Nephron progenitor cell (in vitro differentiated cells): ENCODE measurements around the gene EVC.

ENCODE experiments used
- DNase-seq: peaks from one replicate; pipeline ENCODE4 v3.0.0; 2021
- H3K27ac Mint-ChIP-seq: 2 replicates; pipeline ENCODE4 v1.8.0; 2021; ENCODE audit warnings: mild to moderate bottlenecking, moderate library complexity, mixed read lengths
- H3K27me3 Mint-ChIP-seq: 2 replicates; pipeline ENCODE4 v1.8.0; 2021; ENCODE audit warnings: mild to moderate bottlenecking, low read depth, mixed read lengths; ENCODE audit not compliant: poor library complexity
- H3K36me3 Mint-ChIP-seq: 2 replicates; pipeline ENCODE4 v1.8.0; 2021; ENCODE audit warnings: low read depth, mixed read lengths
- H3K4me1 Mint-ChIP-seq: 2 replicates; pipeline ENCODE4 v1.8.0; 2021; ENCODE audit warnings: mixed read lengths
- H3K4me3 Mint-ChIP-seq: 2 replicates; pipeline ENCODE4 v1.8.0; 2021; ENCODE audit warnings: mild to moderate bottlenecking, moderate library complexity, mixed read lengths
- H3K9me3 Mint-ChIP-seq: 2 replicates; pipeline ENCODE4 v1.8.0; 2021; ENCODE audit warnings: mild to moderate bottlenecking, moderate library complexity, mixed read lengths
- TF ChIP-seq, protein P1 (sequence below): fragments of 200-600 bp; sonication (generic); IDR thresholded peaks from 2 replicates; pipeline ENCODE4 v1.5.0; 2021; ENCODE audit warnings: antibody characterized with exemption

Gene EVC

GRCh38 chr4:5713861-5714260 lies 2.9 kb downstream of the EVC start:
- Mint-ChIP-seq H3K4me3 (no peak overlapping the region), H3K9me3 (peaks cover 37% of the 10 kb centered on the region), H3K4me1 (peaks cover 37% of the 10 kb centered on the region), H3K36me3 (peaks cover 62% of the 10 kb centered on the region), H3K27ac (no peak overlapping the region), H3K27me3 (peaks cover 21% of the 10 kb centered on the region)
- TF ChIP-seq, protein P1, sequence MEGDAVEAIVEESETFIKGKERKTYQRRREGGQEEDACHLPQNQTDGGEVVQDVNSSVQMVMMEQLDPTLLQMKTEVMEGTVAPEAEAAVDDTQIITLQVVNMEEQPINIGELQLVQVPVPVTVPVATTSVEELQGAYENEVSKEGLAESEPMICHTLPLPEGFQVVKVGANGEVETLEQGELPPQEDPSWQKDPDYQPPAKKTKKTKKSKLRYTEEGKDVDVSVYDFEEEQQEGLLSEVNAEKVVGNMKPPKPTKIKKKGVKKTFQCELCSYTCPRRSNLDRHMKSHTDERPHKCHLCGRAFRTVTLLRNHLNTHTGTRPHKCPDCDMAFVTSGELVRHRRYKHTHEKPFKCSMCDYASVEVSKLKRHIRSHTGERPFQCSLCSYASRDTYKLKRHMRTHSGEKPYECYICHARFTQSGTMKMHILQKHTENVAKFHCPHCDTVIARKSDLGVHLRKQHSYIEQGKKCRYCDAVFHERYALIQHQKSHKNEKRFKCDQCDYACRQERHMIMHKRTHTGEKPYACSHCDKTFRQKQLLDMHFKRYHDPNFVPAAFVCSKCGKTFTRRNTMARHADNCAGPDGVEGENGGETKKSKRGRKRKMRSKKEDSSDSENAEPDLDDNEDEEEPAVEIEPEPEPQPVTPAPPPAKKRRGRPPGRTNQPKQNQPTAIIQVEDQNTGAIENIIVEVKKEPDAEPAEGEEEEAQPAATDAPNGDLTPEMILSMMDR, result no peak
- DNase-seq, result no peak

DNA sequence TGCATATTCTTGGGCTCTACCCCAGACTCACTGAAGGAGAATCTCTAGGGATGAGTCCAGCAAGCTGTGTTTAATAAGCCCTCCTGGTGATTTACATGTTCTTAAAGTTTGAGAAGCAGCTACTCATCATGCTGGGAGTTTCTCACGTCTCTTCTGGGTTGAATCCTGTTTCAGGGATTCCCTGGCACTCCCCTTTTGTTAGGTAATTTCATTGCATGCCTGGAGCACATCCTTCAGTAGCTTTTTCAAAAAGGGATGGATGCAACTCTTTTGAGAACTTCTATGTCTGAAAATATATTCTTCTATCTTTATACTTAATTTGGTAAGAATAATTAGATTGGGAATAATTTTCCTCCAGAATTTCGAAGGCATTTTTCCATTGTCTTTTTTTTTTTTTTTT lies 4.4 kb downstream of the EVC start:
- Mint-ChIP-seq H3K27ac (no peak overlapping the region), H3K9me3 (peaks cover 37% of the 10 kb centered on the region), H3K27me3 (peaks cover 14% of the 10 kb centered on the region), H3K36me3 (peaks cover 74% of the 10 kb centered on the region), H3K4me3 (no peak overlapping the region), H3K4me1 (peaks cover 36% of the 10 kb centered on the region)
- DNase-seq, result no peak
- TF ChIP-seq, protein P1, result no peak

DNA sequence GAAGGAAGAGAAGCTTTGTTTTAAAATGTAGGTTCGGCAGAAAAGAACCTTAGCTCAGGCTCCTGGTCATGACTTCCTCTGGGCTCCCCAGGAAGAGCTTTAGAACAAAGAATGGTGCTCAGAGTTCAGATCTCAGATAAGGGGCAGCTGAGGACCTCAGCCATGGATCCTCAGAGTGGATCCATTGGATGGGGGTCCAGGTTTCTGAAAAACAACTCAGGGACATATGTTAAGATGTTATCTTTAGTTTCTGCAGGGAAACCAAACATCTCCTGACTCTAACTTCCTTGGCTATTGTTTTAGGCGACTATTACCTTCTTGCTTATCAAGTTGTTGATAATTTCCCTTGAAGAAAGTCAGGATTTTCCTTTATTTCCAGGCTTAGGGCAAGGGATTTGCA lies 5.4 kb downstream of the EVC start:
- H3K27me3 Mint-ChIP-seq, result peaks cover 14% of the 10 kb centered on the region
- TF ChIP-seq, protein P1, result no peak
- H3K4me3 Mint-ChIP-seq, result no peak overlapping the region
- peaks cover 30% of the 10 kb centered on the region for H3K4me1 Mint-ChIP-seq
- H3K9me3 Mint-ChIP-seq, result peaks cover 37% of the 10 kb centered on the region
- H3K36me3 Mint-ChIP-seq, result peaks cover 81% of the 10 kb centered on the region
- no peak for DNase-seq
- no peak overlapping the region for H3K27ac Mint-ChIP-seq

- DNase-seq, result no peak
- Mint-ChIP-seq H3K36me3 (peaks cover 74% of the 10 kb centered on the region), H3K4me3 (no peak overlapping the region)
These were observed 6.6 kb downstream of the EVC start for GRCh38 chr4:5717449-5718158.

DNA sequence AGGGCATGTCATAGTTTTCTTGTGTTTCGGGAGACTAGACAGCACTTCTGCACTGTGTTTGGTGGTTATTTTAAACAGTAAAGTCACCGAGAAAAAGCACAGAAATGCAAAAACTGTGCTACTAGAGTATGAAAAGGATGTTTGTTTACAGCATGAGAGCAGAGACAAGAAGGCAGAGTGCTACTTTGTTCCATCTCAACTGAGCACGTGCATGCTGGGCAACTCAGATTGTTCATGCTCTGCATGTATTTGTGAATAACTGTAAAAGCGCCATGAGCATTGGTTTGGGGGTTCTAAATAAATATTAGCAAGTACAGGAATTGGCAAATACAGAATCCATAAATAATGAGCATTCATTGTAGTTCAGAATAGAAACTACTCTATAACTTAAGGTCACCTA lies 7.4 kb downstream of the EVC start:
- H3K4me1 Mint-ChIP-seq, result peaks cover 18% of the 10 kb centered on the region
- peaks cover 70% of the 10 kb centered on the region for H3K36me3 Mint-ChIP-seq
- TF ChIP-seq, protein P1, result no peak
- H3K4me3 Mint-ChIP-seq, result no peak overlapping the region
- no peak overlapping the region for H3K27ac Mint-ChIP-seq
- peaks cover 3% of the 10 kb centered on the region for H3K27me3 Mint-ChIP-seq
- peaks cover 37% of the 10 kb centered on the region for H3K9me3 Mint-ChIP-seq
- DNase-seq, result no peak

More at GRCh38 chr4:5717449-5718158, 6.6 kb downstream of the EVC start:
- TF ChIP-seq, protein P1, result no peak
- H3K27ac Mint-ChIP-seq, result no peak overlapping the region
- H3K27me3 Mint-ChIP-seq, result peaks cover 6% of the 10 kb centered on the region
- peaks cover 20% of the 10 kb centered on the region for H3K4me1 Mint-ChIP-seq
- H3K9me3 Mint-ChIP-seq, result peaks cover 37% of the 10 kb centered on the region
